Right atrium auricular region (tissue), 2 donors: ENCODE data around the gene TSNAXIP1. TPM values are rescaled to one million over a fixed set of nuclear protein-coding genes. Genes with fewer than 3 reads are reported as not detected.

Experiments used
- DNase-seq: peaks from one replicate; pipeline ENCODE4 v3.0.0-alpha.2; 2019; ENCODE audit warnings: low spot score
- H3K27ac ChIP-seq, 2 donors: fragments of 200-600 bp; sonication (generic); 1 replicate in 1 of 2; 2 replicates in 1 of 2; pipeline ENCODE4 v1.5.1; 2016 to 2019
- H3K27me3 ChIP-seq, 2 donors: fragments of 200-600 bp; sonication (generic); one replicate each; pipeline versions ENCODE4 v1.5.1 to v1.6.0; 2017 to 2019
- H3K36me3 ChIP-seq: fragments of 200-600 bp; sonication (generic); one replicate; pipeline ENCODE4 v1.5.1; 2016
- H3K4me1 ChIP-seq, 2 donors: fragments of 200-600 bp; sonication (generic); one replicate each; pipeline versions ENCODE4 v1.5.1 to v1.6.0; 2017 to 2019
- H3K4me3 ChIP-seq, 2 donors: fragments of 200-600 bp; sonication (generic); 1 replicate in 1 of 2; 2 replicates in 1 of 2; pipeline ENCODE4 v1.5.1; 2017 to 2019; ENCODE audit warnings: mild to moderate bottlenecking in 1 of 2, moderate library complexity in 1 of 2
- H3K9me3 ChIP-seq, 2 donors: fragments of 200-600 bp; sonication (generic); one replicate each; pipeline ENCODE4 v1.5.1; 2019
- total RNA-seq, 2 donors: library from RNA; depleted of rRNA; stranded (reverse); fragments of >200 nt; gene quantifications; one replicate each; pipeline ENCODE4 v1.1.0, GENCODE V29; 2016
- TF ChIP-seq, protein P1 (sequence below), 2 donors: fragments of 200-600 bp; sonication (generic); IDR thresholded peaks; one replicate each; pipeline ENCODE4 v1.5.1; 2019; ENCODE audit warnings: antibody characterized with exemption in 2 of 2

Gene TSNAXIP1
- total RNA-seq, 2 donors from 2014 or later: 0.55 TPM; not detected in 1

DNA sequence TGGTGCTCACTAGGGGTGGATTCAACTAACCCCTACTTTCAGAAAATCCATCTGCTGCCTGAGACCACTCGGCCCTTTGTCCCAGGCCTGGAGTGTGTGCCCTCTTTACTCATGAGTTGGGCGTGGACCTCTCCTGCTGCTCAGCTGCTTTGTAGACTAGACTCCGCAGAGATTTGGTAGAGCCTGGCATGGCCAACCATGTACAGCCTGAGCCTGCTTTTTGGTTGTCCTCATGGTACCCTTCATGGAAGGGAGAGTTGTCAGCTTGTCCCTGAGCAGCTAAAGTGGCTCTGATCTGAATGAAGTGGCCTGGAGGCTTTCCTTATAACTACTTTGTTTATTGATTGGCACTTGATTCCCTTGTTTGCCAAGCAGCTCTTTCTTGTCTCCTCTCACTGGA, 67.7 kb downstream of the TSNAXIP1 start:
- peaks cover 0 to 28% of the 10 kb centered on the region in 2 donors for H3K4me1 ChIP-seq
- DNase-seq: no peak
- no peaks in the 10 kb centered on the region for H3K27me3 ChIP-seq
- TF ChIP-seq, protein P1, sequence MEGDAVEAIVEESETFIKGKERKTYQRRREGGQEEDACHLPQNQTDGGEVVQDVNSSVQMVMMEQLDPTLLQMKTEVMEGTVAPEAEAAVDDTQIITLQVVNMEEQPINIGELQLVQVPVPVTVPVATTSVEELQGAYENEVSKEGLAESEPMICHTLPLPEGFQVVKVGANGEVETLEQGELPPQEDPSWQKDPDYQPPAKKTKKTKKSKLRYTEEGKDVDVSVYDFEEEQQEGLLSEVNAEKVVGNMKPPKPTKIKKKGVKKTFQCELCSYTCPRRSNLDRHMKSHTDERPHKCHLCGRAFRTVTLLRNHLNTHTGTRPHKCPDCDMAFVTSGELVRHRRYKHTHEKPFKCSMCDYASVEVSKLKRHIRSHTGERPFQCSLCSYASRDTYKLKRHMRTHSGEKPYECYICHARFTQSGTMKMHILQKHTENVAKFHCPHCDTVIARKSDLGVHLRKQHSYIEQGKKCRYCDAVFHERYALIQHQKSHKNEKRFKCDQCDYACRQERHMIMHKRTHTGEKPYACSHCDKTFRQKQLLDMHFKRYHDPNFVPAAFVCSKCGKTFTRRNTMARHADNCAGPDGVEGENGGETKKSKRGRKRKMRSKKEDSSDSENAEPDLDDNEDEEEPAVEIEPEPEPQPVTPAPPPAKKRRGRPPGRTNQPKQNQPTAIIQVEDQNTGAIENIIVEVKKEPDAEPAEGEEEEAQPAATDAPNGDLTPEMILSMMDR (IDR thresholded peaks at IDR 0.05): no peak
- H3K9me3 ChIP-seq: no peaks in the 10 kb centered on the region
- no peak overlapping the region for H3K4me3 ChIP-seq
- H3K36me3 ChIP-seq: peaks cover 61% of the 10 kb centered on the region
- H3K27ac ChIP-seq: no peak overlapping the region

DNA sequence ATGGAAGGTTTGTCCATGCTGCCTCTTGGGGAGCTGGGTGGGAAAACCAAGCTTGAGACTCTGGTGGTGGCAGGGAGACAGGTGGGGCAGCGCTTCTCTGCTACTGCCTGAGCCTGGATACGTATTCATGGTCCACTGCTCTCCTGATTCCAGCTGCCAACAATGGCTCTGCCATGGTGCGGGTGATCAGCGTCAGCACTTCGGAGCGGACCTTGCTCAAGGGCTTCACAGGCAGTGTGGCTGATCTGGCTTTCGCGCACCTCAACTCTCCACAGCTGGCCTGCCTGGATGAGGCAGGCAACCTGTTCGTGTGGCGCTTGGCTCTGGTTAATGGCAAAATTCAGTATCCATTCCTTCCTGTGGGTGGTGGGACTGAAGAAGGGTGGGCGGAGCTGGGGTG, 70.4 kb downstream of the TSNAXIP1 start:
- H3K9me3 ChIP-seq: no peaks in the 10 kb centered on the region
- peaks cover 0 to 33% of the 10 kb centered on the region in 2 donors for H3K4me1 ChIP-seq
- H3K4me3 ChIP-seq: no peak overlapping the region
- H3K27ac ChIP-seq: no peak overlapping the region
- TF ChIP-seq, protein P1 (IDR thresholded peaks at IDR 0.05): no peak
- H3K27me3 ChIP-seq: no peaks in the 10 kb centered on the region
- peaks cover 62% of the 10 kb centered on the region for H3K36me3 ChIP-seq
- DNase-seq: no peak

Other genes with a start within 250 kb of the TSNAXIP1 start
- gene CTCF, start 244.4 kb upstream of the TSNAXIP1 start, total RNA-seq: 10 to 100 TPM; 24.5 to 31.6 TPM
- under 1 TPM in 1 of 2 donors, not detected in 1; 0.47 TPM for gene CARMIL2, start 161.7 kb upstream of the TSNAXIP1 start, total RNA-seq
- gene ACD, start 146.6 kb upstream of the TSNAXIP1 start, total RNA-seq: 10 to 100 TPM in 1 of 2 donors, 1 to 10 TPM in 1; 7.0 to 10.8 TPM
- gene PARD6A, start 145.9 kb upstream of the TSNAXIP1 start, total RNA-seq: 1 to 10 TPM; 3.9 to 5.6 TPM
- gene ENKD1, start 140.1 kb upstream of the TSNAXIP1 start, total RNA-seq: 10 to 100 TPM in 1 of 2 donors, 1 to 10 TPM in 1; 9.2 to 12.3 TPM
- gene C16orf86, start 140.1 kb upstream of the TSNAXIP1 start, total RNA-seq: 1 to 10 TPM; 3.6 to 7.7 TPM
- 1 to 10 TPM; 7.1 to 9.2 TPM for gene GFOD2, start 87.6 kb upstream of the TSNAXIP1 start, total RNA-seq
- gene RANBP10, start 329 bp upstream of the TSNAXIP1 start, total RNA-seq: 1 to 10 TPM; 7.8 to 8.9 TPM
- gene THAP11, start 35.4 kb downstream of the TSNAXIP1 start, total RNA-seq: 10 to 100 TPM; 42.5 to 59.4 TPM
- 100 to 1,000 TPM in 1 of 2 donors, 10 to 100 TPM in 1; 44.6 to 132 TPM for gene NUTF2, start 40.0 kb downstream of the TSNAXIP1 start, total RNA-seq
- 10 to 100 TPM in 1 of 2 donors, 1 to 10 TPM in 1; 8.7 to 19.1 TPM for gene CENPT, start 40.8 kb downstream of the TSNAXIP1 start, total RNA-seq
- gene EDC4, start 66.2 kb downstream of the TSNAXIP1 start, total RNA-seq: 10 to 100 TPM; 21.2 to 39.5 TPM
- gene NRN1L, start 78.0 kb downstream of the TSNAXIP1 start, total RNA-seq: not detected
- 10 to 100 TPM; 18.4 to 23.2 TPM for gene PSKH1, start 86.4 kb downstream of the TSNAXIP1 start, total RNA-seq
- gene CTRL, start 125.0 kb downstream of the TSNAXIP1 start, total RNA-seq: under 1 TPM in 1 of 2 donors, not detected in 1; 0.59 TPM
- 10 to 100 TPM; 37.3 to 38.4 TPM for gene PSMB10, start 130.0 kb downstream of the TSNAXIP1 start, total RNA-seq
- 10 to 100 TPM in 1 of 2 donors, 1 to 10 TPM in 1; 2.9 to 11.8 TPM for gene LCAT, start 137.2 kb downstream of the TSNAXIP1 start, total RNA-seq
- 10 to 100 TPM; 39.5 to 85.9 TPM for gene SLC12A4, start 161.7 kb downstream of the TSNAXIP1 start, total RNA-seq
- gene DPEP3, start 173.6 kb downstream of the TSNAXIP1 start, total RNA-seq: not detected
- 1 to 10 TPM in 1 of 2 donors, under 1 TPM in 1; 0.85 to 1.6 TPM for gene DPEP2, start 192.6 kb downstream of the TSNAXIP1 start, total RNA-seq
- gene DPEP2NB, start 209.0 kb downstream of the TSNAXIP1 start, total RNA-seq: not detected
- 1 to 10 TPM; 4.3 to 4.8 TPM for gene DDX28, start 216.3 kb downstream of the TSNAXIP1 start, total RNA-seq
- gene DUS2, start 216.4 kb downstream of the TSNAXIP1 start, total RNA-seq: 1 to 10 TPM; 4.5 to 4.9 TPM